Sigmoid colon (tissue), 7 donors: ENCODE measurements around the gene LTBP1. TPM values are rescaled to one million over a fixed set of nuclear protein-coding genes. Genes with fewer than 3 reads are reported as not detected.
A peak's percentile ranks its signal among the peaks of the same experiment; 100 is the strongest.

Experiments
- DNase-seq: peaks from one replicate; pipeline ENCODE4 v3.0.0-alpha.2; 2019
- H3K27ac ChIP-seq, 4 donors: fragments of 200-600 bp; sonication (generic); one replicate each; pipeline ENCODE4 v1.5.1; 2016 to 2019; ENCODE audit warnings: mild to moderate bottlenecking in 1 of 4
- H3K27me3 ChIP-seq, 3 donors: fragments of 200-600 bp; sonication (generic); one replicate each; pipeline ENCODE4 v1.5.1; 2019; ENCODE audit warnings: mild to moderate bottlenecking in 1 of 3
- H3K36me3 ChIP-seq, 4 donors: fragments of 200-600 bp; sonication (generic); one replicate each; pipeline ENCODE4 v1.5.1; 2016 to 2019
- H3K4me1 ChIP-seq, 4 donors: fragments of 200-600 bp; sonication (generic); one replicate each; pipeline ENCODE4 v1.5.1; 2017 to 2019
- H3K4me3 ChIP-seq, 4 donors: fragments of 200-600 bp; sonication (generic); one replicate each; pipeline ENCODE4 v1.5.1; 2017 to 2019; ENCODE audit warnings: mild to moderate bottlenecking in 2 of 4, moderate library complexity in 1 of 4
- H3K9me3 ChIP-seq, 4 donors: fragments of 200-600 bp in 3 of 4; sonication (generic) in 3 of 4; one replicate each; pipeline versions ENCODE4 v1.5.1 to v1.6.1; 2013 to 2019
- CTCF ChIP-seq, 4 experiments: fragments of 450-650 bp in 3 of 4; fragments of 200-600 bp in 1 of 4; IDR thresholded peaks; one replicate each; pipeline ENCODE4 v1.5.1; 2016 to 2019; ENCODE audit warnings: antibody characterized with exemption in 4 of 4, mild to moderate bottlenecking in 3 of 4, moderate library complexity in 2 of 4
- EP300 ChIP-seq, 4 donors: sonication (generic); formaldehyde crosslinking; IDR thresholded peaks; one replicate each; pipeline ENCODE4 v1.6.1; 2017; ENCODE audit warnings: antibody characterized with exemption in 4 of 4
- POLR2A ChIP-seq, 2 donors: fragments of 450-650 bp; IDR thresholded peaks; one replicate each; pipeline ENCODE4 v1.6.1; 2016; ENCODE audit warnings: antibody characterized with exemption in 2 of 2, mild to moderate bottlenecking in 2 of 2, moderate library complexity in 2 of 2
- POLR2AphosphoS5 ChIP-seq, 4 donors: sonication (generic); formaldehyde crosslinking; IDR thresholded peaks; one replicate each; pipeline ENCODE4 v1.6.1; 2017; ENCODE audit warnings: antibody characterized with exemption in 4 of 4
- WGBS, 2 donors: extraction: QIAGEN DNeasy Blood & Tissue Kit; methylation state at CpG; one replicate each; pipeline ENCODE4 v1.1.7; 2013; 5-methylcytosine and 5-hydroxymethylcytosine counted together
- intact Hi-C: fragments of 100-400 bp; cut with DNase I; formaldehyde crosslinking; loops from one replicate; pipeline ENCODE4 v1.15.1; 2023
- polyA plus RNA-seq, 3 donors: library from polyadenylated mRNA; stranded (reverse); fragments of 200-250 nt; gene quantifications; one replicate each; pipeline ENCODE4 v1.2.3, GENCODE V29; 2013
- total RNA-seq, 4 donors: library from RNA; depleted of rRNA; stranded (reverse); fragments of >200 nt; gene quantifications; one replicate each; pipeline ENCODE4 v1.1.0, GENCODE V29; 2016
- donor health status: healthy with polysubstance abuse.
- donor health status: Bipolar disorder and iron deficiency.
- donor health status: healthy.

Gene LTBP1
- total and polyA plus RNA-seq, 7 donors, result 3.0 to 102 (median 34.2) TPM

- H3K27ac ChIP-seq, result peak overlapping the region in 3 of 4 donors; percentile 58 to 78 (median 78)
- H3K27me3 ChIP-seq, result no peaks in the 10 kb centered on the region
- H3K4me1 ChIP-seq, result peaks cover 0 to 76% (median 37%) of the 10 kb centered on the region in 4 donors
- DNase-seq, result no peak
- 64 to 73% methylated on average over 6 of the region's 6 CpGs for WGBS, 2 donors
- no peak overlapping the region for H3K4me3 ChIP-seq
- no peak for TF ChIP-seq POLR2A (IDR thresholded peaks at IDR 0.05)
- TF ChIP-seq CTCF (IDR thresholded peaks at IDR 0.05), result no peak
- TF ChIP-seq POLR2AphosphoS5 (IDR thresholded peaks at IDR 0.05), result no peak
- no peak for TF ChIP-seq EP300 (IDR thresholded peaks at IDR 0.05)
- intact Hi-C loops, result loop anchor here (5.0 kb wide), 1 partner anchor 158 kb away; no protein-coding TSS in a partner anchor
- no peaks in the 10 kb centered on the region for H3K9me3 ChIP-seq
- H3K36me3 ChIP-seq, result no peaks in the 10 kb centered on the region
Observed at GRCh38 chr2:33214857-33215256, 268.1 kb downstream of the LTBP1 start.

DNA sequence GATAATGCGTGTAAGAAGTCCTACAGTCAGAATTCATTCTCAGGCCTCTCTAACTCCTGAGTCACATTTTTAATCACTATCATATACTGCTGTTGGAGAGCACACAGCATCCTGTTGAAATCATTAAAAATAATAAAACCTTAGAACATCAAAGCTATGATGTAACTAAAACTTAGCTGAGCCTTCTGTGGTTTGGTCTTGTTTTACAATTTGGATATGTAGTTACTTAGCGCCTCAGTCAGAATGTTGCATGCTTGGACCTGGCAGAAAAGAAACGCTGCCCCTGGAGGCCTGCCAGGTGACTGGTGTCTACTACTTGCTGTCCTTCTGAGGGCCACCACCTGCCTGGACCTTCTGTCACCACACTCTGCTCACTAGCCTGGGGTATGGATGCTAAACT lies 268.5 kb downstream of the LTBP1 start:
- H3K27ac ChIP-seq, result peak overlapping the region in 3 of 4 donors; percentile 58 to 78 (median 78)
- peak; percentile 77 for DNase-seq
- intact Hi-C loops, result no loop called here

DNA sequence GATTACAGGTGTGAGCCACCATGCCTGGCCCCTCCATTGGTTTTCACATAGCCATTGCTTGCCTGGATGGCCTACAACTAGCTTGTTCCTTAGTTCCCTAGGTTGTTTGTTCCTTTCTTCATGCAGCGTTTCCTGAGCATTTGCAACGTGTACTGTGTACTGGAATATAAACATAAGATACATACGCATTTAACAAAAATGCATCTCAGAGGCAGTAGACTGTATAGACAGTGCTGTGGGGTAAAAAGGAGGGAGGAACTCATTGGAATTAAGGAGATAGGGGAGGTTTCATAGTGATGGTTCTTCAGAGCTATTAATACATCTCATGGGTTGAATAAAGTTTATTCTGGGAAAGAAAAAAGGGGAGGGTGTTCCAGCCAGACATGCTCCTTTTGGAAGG lies 269.2 kb downstream of the LTBP1 start:
- TF ChIP-seq POLR2AphosphoS5 (IDR thresholded peaks at IDR 0.05) (no peak), CTCF (IDR thresholded peaks at IDR 0.05) (no peak), POLR2A (IDR thresholded peaks at IDR 0.05) (no peak), EP300 (IDR thresholded peaks at IDR 0.05) (no peak)
- peaks cover 0 to 76% (median 34%) of the 10 kb centered on the region in 4 donors for H3K4me1 ChIP-seq
- H3K9me3 ChIP-seq, result no peaks in the 10 kb centered on the region
- H3K4me3 ChIP-seq, result no peak overlapping the region
- no peak for DNase-seq
- intact Hi-C loops, result no loop called here
- H3K27me3 ChIP-seq, result no peaks in the 10 kb centered on the region
- peak overlapping the region; percentile 16 to 78 (median 68) for H3K27ac ChIP-seq
- WGBS, 2 donors, result 92 to 94% methylated on average over 3 of the region's 3 CpGs
- H3K36me3 ChIP-seq, result no peaks in the 10 kb centered on the region

More for the DNA sequence above, 268.5 kb downstream of the LTBP1 start:
- peaks cover 0 to 76% (median 38%) of the 10 kb centered on the region in 4 donors for H3K4me1 ChIP-seq
- 86 to 87% methylated on average over 3 of the region's 3 CpGs for WGBS, 2 donors
- no peak overlapping the region for H3K4me3 ChIP-seq
- H3K9me3 ChIP-seq, result no peaks in the 10 kb centered on the region
- H3K36me3 ChIP-seq, result no peaks in the 10 kb centered on the region
- H3K27me3 ChIP-seq, result no peaks in the 10 kb centered on the region
- no peak for TF ChIP-seq CTCF (IDR thresholded peaks at IDR 0.05)
- no peak for TF ChIP-seq POLR2A (IDR thresholded peaks at IDR 0.05)
- no peak for TF ChIP-seq EP300 (IDR thresholded peaks at IDR 0.05)
- no peak for TF ChIP-seq POLR2AphosphoS5 (IDR thresholded peaks at IDR 0.05)

DNA sequence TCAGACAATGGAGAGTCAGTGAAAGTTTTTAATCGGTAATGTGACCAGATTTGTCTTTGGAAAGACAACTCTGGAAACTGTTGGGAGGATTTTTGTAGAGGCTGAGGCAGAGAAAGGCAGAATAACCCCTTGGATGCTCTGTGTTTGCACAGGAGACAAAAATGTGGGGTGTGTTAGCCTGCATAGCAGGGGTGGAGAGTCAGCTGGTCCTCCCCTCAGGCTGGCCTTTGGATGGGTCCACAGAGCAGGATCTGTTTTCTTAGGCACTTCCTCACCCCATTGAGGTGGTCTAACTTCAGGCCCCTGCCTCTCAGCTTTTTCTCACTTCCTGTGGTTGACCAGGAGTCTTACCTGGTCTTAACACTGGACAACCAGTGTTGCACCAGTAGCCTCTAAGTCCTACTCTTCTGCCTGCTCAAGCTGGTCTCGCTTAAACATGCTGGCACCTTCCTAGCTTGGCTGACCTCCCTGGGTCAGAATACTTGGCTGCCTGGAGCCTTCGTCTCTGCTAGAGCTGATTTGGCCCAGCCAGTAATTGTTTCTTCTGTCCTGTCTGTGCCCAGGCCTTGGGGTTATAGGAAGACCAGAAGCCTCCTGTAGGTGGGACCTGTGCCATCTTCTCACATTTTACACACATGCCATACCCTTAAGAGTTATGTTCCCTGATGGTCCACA lies 269.9 kb downstream of the LTBP1 start:
- peak overlapping the region; percentile 16 to 78 (median 68) for H3K27ac ChIP-seq
- H3K36me3 ChIP-seq, result no peaks in the 10 kb centered on the region
- intact Hi-C loops, result no loop called here
- no peaks in the 10 kb centered on the region for H3K27me3 ChIP-seq
- H3K4me3 ChIP-seq, result no peak overlapping the region
- WGBS, 2 donors, result 85 to 94% methylated on average over 3 of the region's 3 CpGs
- DNase-seq, result peak; percentile 69
- no peaks in the 10 kb centered on the region for H3K9me3 ChIP-seq
- TF ChIP-seq POLR2AphosphoS5 (IDR thresholded peaks at IDR 0.05) (peak in 1 of 4 donors; percentile 21), CTCF (IDR thresholded peaks at IDR 0.05) (no peak), POLR2A (IDR thresholded peaks at IDR 0.05) (no peak), EP300 (IDR thresholded peaks at IDR 0.05) (no peak)
- peaks cover 0 to 70% (median 28%) of the 10 kb centered on the region in 4 donors for H3K4me1 ChIP-seq
